K562 (cell line): Measurements from ENCODE around the gene SPAG9. TPM values are rescaled to one million over a fixed set of nuclear protein-coding genes. Genes with fewer than 3 reads are reported as not detected.
A peak's percentile ranks its signal among the peaks of the same experiment; 100 is the strongest.

Experiments
- BACH1 ChIP-seq: fragments of 200-800 bp; sonication (Bioruptor generic); IDR thresholded peaks from 2 replicates; pipeline ENCODE4 v1.6.1; 2016; ENCODE audit warnings: missing genetic modification characterization, missing compliant biosample characterization
- CGGBP1 ChIP-seq: fragments of 250-450 bp; sonication (Bioruptor Pico); IDR thresholded peaks from 2 replicates; pipeline ENCODE4 v1.9.0; 2021; ENCODE audit warnings: mild to moderate bottlenecking
- CREBBP ChIP-seq: IDR thresholded peaks from one replicate; pipeline ENCODE4 v1.6.1; 2012; ENCODE audit warnings: low read depth, mild to moderate bottlenecking, control low read depth, inconsistent platforms, low read length
- DIDO1 ChIP-seq: fragments of 450-650 bp; IDR thresholded peaks from 2 replicates; pipeline ENCODE4 v1.6.1; 2016; ENCODE audit warnings: low read depth, missing biosample characterization, missing genetic modification characterization
- ELF4 ChIP-seq: fragments of 450-650 bp; formaldehyde crosslinking; IDR thresholded peaks from 2 replicates; pipeline ENCODE4 v1.4.0; 2022; ENCODE audit warnings: missing genetic modification characterization
- HMGXB4 ChIP-seq: sonication (generic); formaldehyde crosslinking; IDR thresholded peaks from 2 replicates; pipeline ENCODE4 v1.8.1; 2023; ENCODE audit warnings: mild to moderate bottlenecking, missing genetic modification reagents
- JUND ChIP-seq, 2 experiments: IDR thresholded peaks; 2 replicates in 1 of 2; 3 replicates in 1 of 2; pipeline ENCODE4 v1.6.1; 2011; ENCODE audit warnings: borderline replicate concordance in 2 of 2, low read depth in 2 of 2, low read length in 2 of 2, improper control_type of control experiment in 1 of 2, missing biosample characterization in 1 of 2, missing genetic modification characterization in 1 of 2, missing genetic modification reagents in 1 of 2
- KAT8 ChIP-seq: fragments of 450-650 bp; IDR thresholded peaks from 2 replicates; pipeline ENCODE4 v1.6.1; 2016; ENCODE audit warnings: low read depth, mild to moderate bottlenecking
- MCM7 ChIP-seq, 2 experiments: fragments of 450-650 bp; IDR thresholded peaks; 2 replicates each; pipeline ENCODE4 v1.6.1; 2016 to 2018
- POU5F1 ChIP-seq: fragments of 150-350 bp; IDR thresholded peaks from 2 replicates; pipeline ENCODE4 v1.6.1; 2014; ENCODE audit warnings: borderline replicate concordance, low read length, low read depth, mild to moderate bottlenecking; ENCODE audit not compliant: partially characterized antibody
- RBM15 ChIP-seq: fragments of 200-400 bp; formaldehyde crosslinking; IDR thresholded peaks from 2 replicates; pipeline ENCODE4 v1.6.1; 2018; ENCODE audit warnings: mild to moderate bottlenecking, low read length, moderate library complexity; ENCODE audit not compliant: insufficient read depth
- RBM39 ChIP-seq: fragments of 200-400 bp; formaldehyde crosslinking; optimal IDR thresholded peaks from 2 replicates; pipeline ENCODE3; 2018; ENCODE audit warnings: low read depth, low read length
- RFX5 ChIP-seq: IDR thresholded peaks from 2 replicates; pipeline ENCODE4 v1.6.1; 2011; ENCODE audit warnings: low read depth, mild to moderate bottlenecking, improper control_type of control experiment, low read length
- SETDB1 ChIP-seq: IDR thresholded peaks from one replicate; pipeline ENCODE4 v1.6.1; 2012; ENCODE audit warnings: low read length, control low read depth, inconsistent platforms
- SMARCB1 ChIP-seq: IDR thresholded peaks from 2 replicates; pipeline ENCODE4 v1.6.1; 2011; ENCODE audit warnings: improper control_type of control experiment, low read depth; ENCODE audit not compliant: insufficient read length
- TAF9B ChIP-seq: fragments of 450-650 bp; IDR thresholded peaks from 2 replicates; pipeline ENCODE4 v1.6.1; 2018; ENCODE audit warnings: mild to moderate bottlenecking; ENCODE audit not compliant: partially characterized antibody
- THRAP3 ChIP-seq: fragments of 450-650 bp; IDR thresholded peaks from 2 replicates; pipeline ENCODE4 v1.6.1; 2016; ENCODE audit warnings: mild to moderate bottlenecking, inconsistent platforms, borderline replicate concordance
- TRIM24 ChIP-seq, 2 experiments: fragments of 450-650 bp; IDR thresholded peaks; 2 replicates each; pipeline ENCODE4 v1.6.1; 2016
- UBTF ChIP-seq, 2 experiments: IDR thresholded peaks; 2 replicates each; pipeline ENCODE4 v1.6.1; 2012; ENCODE audit warnings: improper control_type of control experiment in 2 of 2, low read depth in 2 of 2, low read length in 2 of 2, borderline replicate concordance in 1 of 2
- WHSC1 ChIP-seq: IDR thresholded peaks from one replicate; pipeline ENCODE4 v1.6.1; 2012; ENCODE audit warnings: low read length, control low read depth, inconsistent platforms
- ZBTB17 ChIP-seq: fragments of 450-650 bp; formaldehyde crosslinking; IDR thresholded peaks from 2 replicates; pipeline ENCODE4 v1.4.0; 2020; ENCODE audit warnings: mild to moderate bottlenecking
- ZC3H4 ChIP-seq: sonication (generic); formaldehyde crosslinking; IDR thresholded peaks from 2 replicates; pipeline ENCODE4 v1.9.0; 2021; ENCODE audit warnings: missing genetic modification reagents, borderline replicate concordance
- ZNF146 ChIP-seq: IDR thresholded peaks from one replicate; pipeline ENCODE4 v1.6.1; 2018; ENCODE audit warnings: missing compliant biosample characterization; ENCODE audit not compliant: unreplicated experiment
- ZNF76 ChIP-seq: fragments of 250-450 bp; sonication (Bioruptor Pico); IDR thresholded peaks from 2 replicates; pipeline ENCODE4 v1.4.0; 2020; ENCODE audit warnings: mild to moderate bottlenecking, moderate library complexity, borderline replicate concordance
- polyA plus RNA-seq, 8 experiments: library from polyadenylated mRNA; depleted of rRNA in 4 of 8; stranded (reverse) in 5 of 8; unstranded in 3 of 8; fragments of >200 nt; fragmentation: Nextera tagmentation in 2 of 8; fragmentation: Illumina TruSeq in 1 of 8; extraction: Ambion mirVana in 2 of 8; extraction: Trizol in 1 of 8; gene quantifications; 2 replicates each; pipeline versions ENCODE4 v1.2.1 to v1.2.3, GENCODE V29; 2011 to 2014; ENCODE audit warnings: inconsistent platforms in 1 of 8, missing spikeins in 1 of 8
- total RNA-seq, 7 experiments: library from RNA; depleted of rRNA in 6 of 7; stranded (reverse); fragments of >200 nt in 6 of 7; fragmentation: Illumina TruSeq in 2 of 7; extraction: Trizol in 2 of 7; gene quantifications; 2 replicates each; pipeline versions ENCODE4 v1.2.1 to v1.2.3, GENCODE V29; 2011 to 2021; ENCODE audit warnings: low replicate concordance in 1 of 7

Gene SPAG9
- total and polyA plus RNA-seq, 9 of the 15 experiments (the other 6 are each of a cell fraction or from before 2014, with no cell fraction given), result 12.2 to 99.2 (median 58.2) TPM

GRCh38 chr17:51153210-51154072, 32.8 kb upstream of the SPAG9 start, which contains the start of gene NME1 (continued):
- TF ChIP-seq TRIM24 (IDR thresholded peaks at IDR 0.05), result peak; percentile 70 to 100; a peak in 3 of 4 replicates
- TF ChIP-seq HMGXB4 (CRISPR knock-in tag), result peak; percentile 44; the same call in 1 of the 2 replicates
- TF ChIP-seq KAT8, result no peak
- no peak for TF ChIP-seq RBM39
- TF ChIP-seq RBM15, result no peak
- TF ChIP-seq ZC3H4 (CRISPR knock-in tag), result no peak
- TF ChIP-seq ZNF76 (CRISPR knock-in tag), result no peak; the same call in 1 of the 2 replicates
- TF ChIP-seq ZBTB17 (CRISPR knock-in tag), result 0 out of 2 replicates have a peak, but pooled peaks have one; percentile 13
- TF ChIP-seq CGGBP1 (CRISPR knock-in tag), result peak; percentile 91; the same call in 1 of the 2 replicates
- TF ChIP-seq CREBBP, result no peak
- peak; percentile 71 for TF ChIP-seq SETDB1
- no peak; the same call in 1 of the 2 replicates for TF ChIP-seq BACH1 (tag)
- TF ChIP-seq UBTF (IDR thresholded peaks at IDR 0.05; ENCODE audit: borderline replicate concordance in 1 of 2, low read depth in 2 of 2, low read length in 2 of 2), result 0 out of 4 replicates have a peak, but pooled peaks have one; percentile 37 to 82
- 0 out of 2 replicates have a peak, but pooled peaks have one; percentile 29 for TF ChIP-seq ELF4 (CRISPR knock-in tag)
- TF ChIP-seq ZNF146 (CRISPR knock-in tag), result no peak
- TF ChIP-seq MCM7 (IDR thresholded peaks at IDR 0.05), result peak in 1 of 2 experiments; percentile 93; a peak in 1 of 4 replicates
- peak; percentile 94 for TF ChIP-seq JUND (IDR thresholded peaks at IDR 0.05; ENCODE audit: borderline replicate concordance, low read depth, low read length)
- peak; percentile 86 for TF ChIP-seq JUND (tag; IDR thresholded peaks at IDR 0.05; ENCODE audit: borderline replicate concordance, low read depth, low read length)
- peak; percentile 96 for TF ChIP-seq DIDO1 (tag)
- TF ChIP-seq SMARCB1, result no peak
- TF ChIP-seq THRAP3, result peak; percentile 91; the same call in 1 of the 2 replicates
- peak; percentile 68; the same call in 1 of the 2 replicates for TF ChIP-seq RFX5
- peak; percentile 33 for TF ChIP-seq POU5F1
- peak; percentile 98 for TF ChIP-seq TAF9B
- TF ChIP-seq WHSC1, result no peak
